Adrenal gland (tissue), 5 donors: ENCODE measurements around the gene GUCY2C.

Experiments
- POLR2A ChIP-seq, 2 donors: fragments of 450-650 bp; IDR thresholded peaks; one replicate each; pipeline ENCODE4 v1.6.1; 2017; ENCODE audit warnings: antibody characterized with exemption in 2 of 2, mild to moderate bottlenecking in 2 of 2, moderate library complexity in 1 of 2
- TF ChIP-seq, protein P1 (sequence below), 6 experiments: fragments of 450-650 bp in 4 of 6; fragments of 200-600 bp in 2 of 6; sonication (generic) in 1 of 6; IDR thresholded peaks; 1 replicate in 5 of 6; 2 replicates in 1 of 6; pipeline versions ENCODE4 v1.5.1 to v1.8.0; 2016 to 2021; ENCODE audit warnings: antibody characterized with exemption in 6 of 6, mild to moderate bottlenecking in 2 of 6, moderate library complexity in 1 of 6
- donor health status: DM: no; HTN: no; CAD: no.

DNA sequence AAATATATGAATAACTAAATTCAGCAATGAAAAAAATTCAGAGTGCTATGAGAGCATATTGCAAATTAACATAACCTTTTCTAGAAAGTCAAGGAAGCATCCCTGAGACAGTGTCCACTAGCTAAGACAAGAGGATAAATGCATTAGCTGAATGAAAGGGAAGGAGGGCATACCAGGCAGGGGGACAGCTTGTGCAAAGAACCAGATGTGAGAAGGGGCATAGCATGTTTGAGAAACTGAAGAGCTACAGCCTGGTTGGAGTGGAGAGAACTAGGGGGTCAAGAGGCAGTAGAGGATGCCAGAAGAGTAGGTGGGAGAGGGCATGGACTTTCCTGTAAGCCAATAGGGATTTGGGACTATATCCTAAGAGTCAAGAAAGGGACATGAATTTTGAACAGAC is 2.2 kb upstream of the GUCY2C start:
- TF ChIP-seq, protein P1, sequence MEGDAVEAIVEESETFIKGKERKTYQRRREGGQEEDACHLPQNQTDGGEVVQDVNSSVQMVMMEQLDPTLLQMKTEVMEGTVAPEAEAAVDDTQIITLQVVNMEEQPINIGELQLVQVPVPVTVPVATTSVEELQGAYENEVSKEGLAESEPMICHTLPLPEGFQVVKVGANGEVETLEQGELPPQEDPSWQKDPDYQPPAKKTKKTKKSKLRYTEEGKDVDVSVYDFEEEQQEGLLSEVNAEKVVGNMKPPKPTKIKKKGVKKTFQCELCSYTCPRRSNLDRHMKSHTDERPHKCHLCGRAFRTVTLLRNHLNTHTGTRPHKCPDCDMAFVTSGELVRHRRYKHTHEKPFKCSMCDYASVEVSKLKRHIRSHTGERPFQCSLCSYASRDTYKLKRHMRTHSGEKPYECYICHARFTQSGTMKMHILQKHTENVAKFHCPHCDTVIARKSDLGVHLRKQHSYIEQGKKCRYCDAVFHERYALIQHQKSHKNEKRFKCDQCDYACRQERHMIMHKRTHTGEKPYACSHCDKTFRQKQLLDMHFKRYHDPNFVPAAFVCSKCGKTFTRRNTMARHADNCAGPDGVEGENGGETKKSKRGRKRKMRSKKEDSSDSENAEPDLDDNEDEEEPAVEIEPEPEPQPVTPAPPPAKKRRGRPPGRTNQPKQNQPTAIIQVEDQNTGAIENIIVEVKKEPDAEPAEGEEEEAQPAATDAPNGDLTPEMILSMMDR (IDR thresholded peaks at IDR 0.05) = no peak
- no peak for TF ChIP-seq POLR2A (IDR thresholded peaks at IDR 0.05)
